ENCODE data around the gene ADD3. TPM values are rescaled to one million over a fixed set of nuclear protein-coding genes. Genes with fewer than 3 reads are reported as not detected.
A peak's percentile ranks its signal among the peaks of the same experiment; 100 is the strongest.
"Not testable (repeated sequence)": the region's sequence is repeated elsewhere in the genome, so short reads cannot be mapped to it uniquely, and the experiment has no call there.

The ADD3 gene
- total and polyA plus RNA-seq, 2 experiments from 2014 or later, result 83.2 to 216 TPM

DNA sequence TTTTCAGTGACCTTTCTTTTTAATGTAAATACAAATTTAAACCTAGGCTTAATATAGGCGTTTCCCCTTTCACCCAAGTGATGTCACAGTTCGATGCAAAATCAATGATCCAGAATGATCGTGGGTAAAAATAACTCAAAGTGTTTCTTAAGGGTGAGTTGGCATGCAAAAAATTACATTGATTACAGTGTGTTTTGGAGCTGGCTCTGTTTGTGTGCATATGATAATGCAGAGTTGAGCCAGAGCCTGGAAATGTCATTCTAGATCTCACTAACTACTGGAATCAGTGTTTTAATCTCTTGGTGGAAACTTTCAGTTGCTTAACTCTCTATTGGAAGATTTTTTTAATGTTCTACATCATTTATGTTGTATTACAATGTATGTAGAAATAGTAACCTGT is 127.1 kb downstream of the ADD3 start:
- Histone ChIP-seq H3K4me2 (no peak overlapping the region), H3K79me2 (no peaks in the 10 kb centered on the region)

DNA sequence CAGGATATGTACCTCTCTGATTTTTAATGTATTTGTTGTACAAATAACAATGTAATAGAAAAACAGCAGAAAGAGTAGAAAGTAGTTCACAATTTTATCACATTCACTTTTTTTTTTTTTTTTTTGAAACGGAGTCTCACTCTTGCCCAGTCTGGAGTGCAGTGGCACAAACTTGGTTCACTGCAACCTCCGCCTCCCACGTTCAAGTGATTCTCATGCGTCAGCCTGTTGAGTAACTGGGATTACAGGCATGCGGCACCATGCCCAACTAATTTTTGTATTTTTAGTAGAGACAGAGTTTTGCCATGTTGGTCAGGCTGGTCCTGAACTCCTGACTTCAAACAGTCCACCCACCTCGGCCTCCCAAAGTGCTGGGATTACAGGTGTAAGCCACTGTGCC is 128.1 kb downstream of the ADD3 start:
- H3K79me2 ChIP-seq; H3K4me3 ChIP-seq; DNase-seq (ENCODE audit: low spot score); H3K27ac ChIP-seq; H3K9me2 ChIP-seq (replicated peaks; ENCODE audit: insufficient read depth); H4K20me1 ChIP-seq (ENCODE audit: insufficient read depth, poor library complexity, severe bottlenecking); H3K4me1 ChIP-seq (ENCODE audit: insufficient read depth); H3K4me2 ChIP-seq; H3K36me3 ChIP-seq (replicated peaks; ENCODE audit: insufficient read depth, low read depth); H3K27me3 ChIP-seq; H3K9me3 ChIP-seq (ENCODE audit: low read depth); H2AFZ ChIP-seq: not testable (repeated sequence)
- 88% methylated on average over 6 of the region's 6 CpGs for WGBS (ENCODE audit: low lambda C conversion rate, missing lambda C conversion rate)

More for the DNA sequence above, 127.1 kb downstream of the ADD3 start:
- peaks cover 5% of the 10 kb centered on the region for H3K36me3 ChIP-seq (replicated peaks; ENCODE audit: insufficient read depth, low read depth)
- no peak overlapping the region for H2AFZ ChIP-seq
- TF ChIP-seq, protein P1, sequence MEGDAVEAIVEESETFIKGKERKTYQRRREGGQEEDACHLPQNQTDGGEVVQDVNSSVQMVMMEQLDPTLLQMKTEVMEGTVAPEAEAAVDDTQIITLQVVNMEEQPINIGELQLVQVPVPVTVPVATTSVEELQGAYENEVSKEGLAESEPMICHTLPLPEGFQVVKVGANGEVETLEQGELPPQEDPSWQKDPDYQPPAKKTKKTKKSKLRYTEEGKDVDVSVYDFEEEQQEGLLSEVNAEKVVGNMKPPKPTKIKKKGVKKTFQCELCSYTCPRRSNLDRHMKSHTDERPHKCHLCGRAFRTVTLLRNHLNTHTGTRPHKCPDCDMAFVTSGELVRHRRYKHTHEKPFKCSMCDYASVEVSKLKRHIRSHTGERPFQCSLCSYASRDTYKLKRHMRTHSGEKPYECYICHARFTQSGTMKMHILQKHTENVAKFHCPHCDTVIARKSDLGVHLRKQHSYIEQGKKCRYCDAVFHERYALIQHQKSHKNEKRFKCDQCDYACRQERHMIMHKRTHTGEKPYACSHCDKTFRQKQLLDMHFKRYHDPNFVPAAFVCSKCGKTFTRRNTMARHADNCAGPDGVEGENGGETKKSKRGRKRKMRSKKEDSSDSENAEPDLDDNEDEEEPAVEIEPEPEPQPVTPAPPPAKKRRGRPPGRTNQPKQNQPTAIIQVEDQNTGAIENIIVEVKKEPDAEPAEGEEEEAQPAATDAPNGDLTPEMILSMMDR (IDR thresholded peaks at IDR 0.05; ENCODE audit: poor library complexity), result no peak
- no peak for TF ChIP-seq EZH2phosphoT487 (IDR thresholded peaks at IDR 0.05; ENCODE audit: low read depth, severe bottlenecking, unreplicated experiment)
- TF ChIP-seq EZH2 (IDR thresholded peaks at IDR 0.05; ENCODE audit: borderline replicate concordance), result no peak
- WGBS (ENCODE audit: low lambda C conversion rate, missing lambda C conversion rate), result 92% methylated on average over 3 of the region's 3 CpGs
- no peak overlapping the region for H3K4me3 ChIP-seq
- H3K9me3 ChIP-seq (ENCODE audit: low read depth), result no peaks in the 10 kb centered on the region
- no peaks in the 10 kb centered on the region for H4K20me1 ChIP-seq (ENCODE audit: insufficient read depth, poor library complexity, severe bottlenecking)
- no peak overlapping the region for H3K27ac ChIP-seq
- no peak for DNase-seq (ENCODE audit: low spot score)
- no peaks in the 10 kb centered on the region for H3K4me1 ChIP-seq (ENCODE audit: insufficient read depth)
- H3K27me3 ChIP-seq, result no peaks in the 10 kb centered on the region
- H3K9me2 ChIP-seq (replicated peaks; ENCODE audit: insufficient read depth), result no peaks in the 10 kb centered on the region

DNA sequence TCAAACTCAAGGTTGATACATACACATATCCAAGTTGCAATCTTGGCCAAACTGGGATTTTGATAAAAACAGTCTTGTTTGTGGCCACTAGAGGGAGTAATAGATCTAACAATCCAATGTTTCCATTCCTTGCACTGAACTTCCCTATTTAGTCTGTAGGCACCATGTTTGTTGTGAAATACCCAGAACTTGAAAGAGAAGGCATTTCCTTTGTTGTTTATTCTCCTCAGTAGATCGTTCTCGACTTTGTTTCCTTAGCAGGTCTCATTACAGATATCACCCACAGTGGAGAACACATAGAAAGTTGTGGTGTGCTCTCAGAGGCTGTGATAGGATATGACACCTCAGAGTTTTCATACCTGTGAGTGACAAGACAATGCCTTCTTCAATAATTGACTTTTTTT is 129.4 kb downstream of the ADD3 start:
- Histone ChIP-seq H3K27me3 (no peaks in the 10 kb centered on the region), H3K9me3 (ENCODE audit: low read depth) (no peaks in the 10 kb centered on the region), H3K79me2 (no peaks in the 10 kb centered on the region), H3K9me2 (replicated peaks; ENCODE audit: insufficient read depth) (no peaks in the 10 kb centered on the region), H3K36me3 (replicated peaks; ENCODE audit: insufficient read depth, low read depth) (peaks cover 5% of the 10 kb centered on the region), H3K27ac (peak overlapping the region; percentile 17), H3K4me3 (no peak overlapping the region), H3K4me1 (ENCODE audit: insufficient read depth) (peaks cover 8% of the 10 kb centered on the region), H3K4me2 (no peak overlapping the region), H4K20me1 (ENCODE audit: insufficient read depth, poor library complexity, severe bottlenecking) (no peaks in the 10 kb centered on the region), H2AFZ (no peak overlapping the region)
- DNase-seq (ENCODE audit: low spot score), result peak; percentile 84
- no peak for TF ChIP-seq EZH2phosphoT487 (IDR thresholded peaks at IDR 0.05; ENCODE audit: low read depth, severe bottlenecking, unreplicated experiment)
- TF ChIP-seq, protein P1 (IDR thresholded peaks at IDR 0.05; ENCODE audit: poor library complexity), result peak; percentile 78
- WGBS (ENCODE audit: low lambda C conversion rate, missing lambda C conversion rate), result 2% methylated on average over 2 of the region's 2 CpGs

DNA sequence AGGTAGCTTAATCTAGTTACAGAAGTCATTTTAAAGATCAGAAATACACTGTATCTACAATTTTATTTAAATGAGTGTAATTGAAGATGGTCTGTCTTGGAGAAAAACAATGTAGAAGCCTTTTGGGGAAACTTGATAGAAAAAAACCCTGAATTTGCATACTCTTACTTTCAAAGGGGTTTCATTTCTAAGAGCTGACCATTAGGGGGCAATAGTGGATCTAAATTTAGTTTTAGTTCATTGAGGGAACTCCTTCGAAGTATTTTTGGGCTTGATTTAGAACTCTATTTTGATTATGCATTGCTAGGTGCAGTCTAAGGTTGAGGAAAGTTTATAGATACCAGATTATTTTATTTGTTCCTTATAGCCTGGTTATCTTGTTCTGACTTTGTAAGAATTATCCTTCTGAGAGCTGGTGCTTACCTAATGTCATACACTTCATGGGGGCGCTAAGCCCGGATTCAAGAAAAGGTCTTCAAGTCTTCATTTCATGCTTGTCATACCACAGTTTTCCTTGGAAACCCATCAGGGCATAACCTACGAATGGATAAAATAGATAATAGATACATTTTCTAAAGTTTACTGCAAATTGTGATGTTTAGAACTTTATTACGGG is 130.5 kb downstream of the ADD3 start:
- no peaks in the 10 kb centered on the region for H3K79me2 ChIP-seq
- peaks cover 1% of the 10 kb centered on the region for H3K36me3 ChIP-seq (replicated peaks; ENCODE audit: insufficient read depth, low read depth)
- no peak overlapping the region for H2AFZ ChIP-seq
- H3K9me2 ChIP-seq (replicated peaks; ENCODE audit: insufficient read depth), result no peaks in the 10 kb centered on the region
- TF ChIP-seq, protein P1 (IDR thresholded peaks at IDR 0.05; ENCODE audit: poor library complexity), result peak; percentile 71
- TF ChIP-seq EZH2phosphoT487 (IDR thresholded peaks at IDR 0.05; ENCODE audit: low read depth, severe bottlenecking, unreplicated experiment) (no peak), EZH2 (IDR thresholded peaks at IDR 0.05; ENCODE audit: borderline replicate concordance) (no peak)
- H3K4me2 ChIP-seq, result no peak overlapping the region
- WGBS (ENCODE audit: low lambda C conversion rate, missing lambda C conversion rate), result 70% methylated on average over 5 of the region's 5 CpGs
- H3K9me3 ChIP-seq (ENCODE audit: low read depth), result no peaks in the 10 kb centered on the region
- H3K27me3 ChIP-seq, result no peaks in the 10 kb centered on the region
- H3K4me3 ChIP-seq, result no peak overlapping the region
- DNase-seq (ENCODE audit: low spot score), result peak; percentile 76
- H3K4me1 ChIP-seq (ENCODE audit: insufficient read depth), result peaks cover 9% of the 10 kb centered on the region
- no peak overlapping the region for H3K27ac ChIP-seq
- H4K20me1 ChIP-seq (ENCODE audit: insufficient read depth, poor library complexity, severe bottlenecking), result no peaks in the 10 kb centered on the region

Measured in hepatocyte (in vitro differentiated cells).